MM.1S (cell line): ENCODE results near the gene MAD1L1.

Experiments used
- DNase-seq: peaks from one replicate; pipeline ENCODE4 v3.0.0-alpha.2; 2015
- H2AFZ ChIP-seq: fragments of 300-600 bp; sonication (generic); 2 replicates; pipeline ENCODE4 v1.6.0; 2016; ENCODE audit warnings: antibody characterized with exemption, low read length
- H3F3A ChIP-seq: fragments of 300-600 bp; sonication (generic); 2 replicates; pipeline ENCODE4 v1.6.1; 2016; ENCODE audit warnings: mild to moderate bottlenecking, antibody characterized with exemption, low read length, moderate library complexity, mixed read lengths; ENCODE audit not compliant: insufficient read depth
- H3K27ac ChIP-seq: fragments of 300-600 bp; sonication (generic); 2 replicates; pipeline ENCODE4 v1.5.1; 2016; ENCODE audit warnings: mild to moderate bottlenecking, low read length
- H3K27me3 ChIP-seq: fragments of 300-600 bp; sonication (generic); replicated peaks from 2 replicates; pipeline ENCODE4 v1.6.0; 2016; ENCODE audit warnings: low read length; ENCODE audit not compliant: insufficient read depth
- H3K36me3 ChIP-seq: fragments of 300-600 bp; sonication (generic); replicated peaks from 2 replicates; pipeline ENCODE4 v1.6.1; 2016; ENCODE audit warnings: mild to moderate bottlenecking, low read length, mixed read lengths; ENCODE audit not compliant: insufficient read depth
- H3K4me1 ChIP-seq: fragments of 300-600 bp; sonication (generic); 2 replicates; pipeline ENCODE4 v1.6.1; 2016; ENCODE audit warnings: low read length, mixed read lengths
- H3K4me2 ChIP-seq: fragments of 300-600 bp; sonication (generic); 2 replicates; pipeline ENCODE4 v1.6.0; 2016; ENCODE audit warnings: low read depth, low read length
- H3K4me3 ChIP-seq: fragments of 300-600 bp; sonication (generic); 2 replicates; pipeline ENCODE4 v1.5.1; 2016; ENCODE audit warnings: low read length, mixed read lengths
- H3K79me2 ChIP-seq: fragments of 300-600 bp; sonication (generic); 2 replicates; pipeline ENCODE4 v1.6.1; 2016; ENCODE audit warnings: mixed run types, low read length, mixed read lengths
- H3K9ac ChIP-seq: fragments of 300-600 bp; sonication (generic); 2 replicates; pipeline ENCODE4 v1.6.1; 2016; ENCODE audit warnings: low read length, mixed read lengths
- H3K9me2 ChIP-seq: fragments of 300-600 bp; sonication (generic); replicated peaks from 2 replicates; pipeline ENCODE4 v1.6.1; 2016; ENCODE audit warnings: mild to moderate bottlenecking, low read length, mixed read lengths; ENCODE audit not compliant: insufficient read depth
- H3K9me3 ChIP-seq: fragments of 300-600 bp; sonication (generic); replicated peaks from 2 replicates; pipeline ENCODE4 v1.6.1; 2016; ENCODE audit warnings: mild to moderate bottlenecking, low read length, mixed read lengths; ENCODE audit not compliant: insufficient read depth
- H4K20me1 ChIP-seq: fragments of 300-600 bp; sonication (generic); 2 replicates; pipeline ENCODE4 v1.6.1; 2016; ENCODE audit warnings: mild to moderate bottlenecking, low read length, moderate library complexity, mixed read lengths; ENCODE audit not compliant: insufficient read depth
- CTCF ChIP-seq: fragments of 300-600 bp; sonication (generic); IDR thresholded peaks from 2 replicates; pipeline ENCODE4 v1.5.1; 2016; ENCODE audit warnings: antibody characterized with exemption, low read length, mixed read lengths
- EZH2 ChIP-seq: fragments of 300-600 bp; sonication (generic); optimal IDR thresholded peaks from 2 replicates; pipeline ENCODE3; 2017; ENCODE audit warnings: low read depth, mild to moderate bottlenecking, antibody characterized with exemption, low read length, mixed read lengths
- EZH2phosphoT487 ChIP-seq: fragments of 300-600 bp; sonication (generic); IDR thresholded peaks from 2 replicates; pipeline ENCODE4 v1.6.1; 2018; ENCODE audit warnings: antibody characterized with exemption, low read length

MAD1L1 gene

GRCh38 chr7:1923409-1924257, 309.1 kb downstream of the MAD1L1 start:
- Histone ChIP-seq H3K27ac (no peak overlapping the region), H3K4me1 (no peaks in the 10 kb centered on the region), H3F3A (no peaks in the 10 kb centered on the region), H3K9me2 (no peaks in the 10 kb centered on the region), H2AFZ (no peak overlapping the region), H3K79me2 (no peaks in the 10 kb centered on the region), H3K27me3 (no peaks in the 10 kb centered on the region), H3K36me3 (no peaks in the 10 kb centered on the region), H3K9ac (no peak overlapping the region), H3K4me2 (no peak overlapping the region), H3K9me3 (no peaks in the 10 kb centered on the region), H4K20me1 (no peaks in the 10 kb centered on the region), H3K4me3 (no peak overlapping the region)
- TF ChIP-seq EZH2phosphoT487 (no peak), CTCF (no peak), EZH2 (no peak)
- DNase-seq = no peak

- Histone ChIP-seq H3K79me2 (no peaks in the 10 kb centered on the region), H3K9me2 (no peaks in the 10 kb centered on the region), H3K4me2 (no peak overlapping the region), H3K27ac (no peak overlapping the region), H2AFZ (no peak overlapping the region), H3K9me3 (no peaks in the 10 kb centered on the region), H3K9ac (no peak overlapping the region), H3K36me3 (no peaks in the 10 kb centered on the region), H3K4me3 (no peak overlapping the region), H4K20me1 (no peaks in the 10 kb centered on the region), H3F3A (no peaks in the 10 kb centered on the region), H3K27me3 (no peaks in the 10 kb centered on the region), H3K4me1 (no peaks in the 10 kb centered on the region)
- TF ChIP-seq EZH2phosphoT487 (no peak), EZH2 (no peak), CTCF (no peak)
- DNase-seq = no peak
These were observed 309.9 kb downstream of the MAD1L1 start for GRCh38 chr7:1922870-1923236.

- Histone ChIP-seq H3K9ac (no peak overlapping the region), H3K27me3 (no peaks in the 10 kb centered on the region), H4K20me1 (no peaks in the 10 kb centered on the region), H3K27ac (no peak overlapping the region), H3K79me2 (no peaks in the 10 kb centered on the region), H3K4me1 (no peaks in the 10 kb centered on the region), H3K36me3 (no peaks in the 10 kb centered on the region), H3F3A (no peaks in the 10 kb centered on the region), H3K9me2 (no peaks in the 10 kb centered on the region), H3K4me3 (no peak overlapping the region), H3K9me3 (no peaks in the 10 kb centered on the region), H3K4me2 (no peak overlapping the region), H2AFZ (no peak overlapping the region)
- TF ChIP-seq EZH2phosphoT487 = no peak
- TF ChIP-seq EZH2 = no peak
- TF ChIP-seq CTCF = no peak
- no peak for DNase-seq
These were observed 310.5 kb downstream of the MAD1L1 start for GRCh38 chr7:1922071-1922869.
